GM10248 (cell line): ENCODE results near the gene ARSG.

Experiments used
- CTCF ChIA-PET: fragments of 300-600 bp; sonication (Branson Sonifier 250); formaldehyde crosslinking; extraction: SDS; loops from one replicate; lab custom pipeline; 2021; ENCODE audit warnings: antibody characterized with exemption; lab: Yijun Ruan, JAX
- POLR2A ChIA-PET: fragments of 350-650 bp; sonication (Branson Sonifier 250); formaldehyde crosslinking; extraction: SDS; loops from one replicate; lab custom pipeline; 2020; ENCODE audit warnings: antibody characterized with exemption; lab: Yijun Ruan, JAX
- DNase-seq: peaks from one replicate; pipeline ENCODE4 v3.0.0; 2012; ENCODE audit errors: extremely low spot score
- TF ChIP-seq, protein P1 (sequence below): IDR thresholded peaks from 2 replicates; pipeline ENCODE4 v1.5.1; 2012; ENCODE audit warnings: mild to moderate bottlenecking, low read depth; ENCODE audit errors: extremely low read depth, missing control alignments, control extremely low read depth

The ARSG gene

DNA sequence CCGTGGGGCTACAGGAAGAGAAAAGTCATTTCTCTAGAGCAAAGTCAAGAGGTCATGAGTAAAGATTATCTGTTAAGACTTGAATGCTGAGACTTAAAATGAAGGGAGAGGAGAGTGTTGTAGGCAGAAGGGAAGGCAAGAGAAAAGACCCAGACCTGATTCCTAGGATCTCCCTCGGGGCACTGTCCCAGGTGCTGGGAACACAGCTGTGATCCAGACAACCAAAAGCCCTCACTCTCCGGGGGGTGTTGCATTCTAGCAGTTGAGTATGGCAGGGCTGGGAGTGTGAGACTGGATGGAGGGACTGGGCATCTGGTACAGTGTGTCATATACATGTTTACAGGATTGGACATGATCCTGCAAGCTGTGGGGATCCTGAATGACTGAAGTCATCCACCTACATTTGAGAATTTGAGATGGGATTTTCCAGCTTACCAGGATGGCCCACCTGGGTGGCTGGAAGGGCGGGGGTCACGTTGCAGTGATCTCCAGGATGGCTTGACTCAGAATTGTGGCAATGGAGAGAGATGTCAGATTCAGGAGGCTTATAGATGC is 29.1 kb downstream of the ARSG start:
- CTCF ChIA-PET = interaction anchor here (1.0 to 1.7 kb wide), 4 partner anchors 9 to 116 kb away, joined by 3 to 5 read pairs (median 4); no protein-coding TSS in a partner anchor
- POLR2A ChIA-PET = no interaction called here
- no peak for DNase-seq
- TF ChIP-seq, protein P1, sequence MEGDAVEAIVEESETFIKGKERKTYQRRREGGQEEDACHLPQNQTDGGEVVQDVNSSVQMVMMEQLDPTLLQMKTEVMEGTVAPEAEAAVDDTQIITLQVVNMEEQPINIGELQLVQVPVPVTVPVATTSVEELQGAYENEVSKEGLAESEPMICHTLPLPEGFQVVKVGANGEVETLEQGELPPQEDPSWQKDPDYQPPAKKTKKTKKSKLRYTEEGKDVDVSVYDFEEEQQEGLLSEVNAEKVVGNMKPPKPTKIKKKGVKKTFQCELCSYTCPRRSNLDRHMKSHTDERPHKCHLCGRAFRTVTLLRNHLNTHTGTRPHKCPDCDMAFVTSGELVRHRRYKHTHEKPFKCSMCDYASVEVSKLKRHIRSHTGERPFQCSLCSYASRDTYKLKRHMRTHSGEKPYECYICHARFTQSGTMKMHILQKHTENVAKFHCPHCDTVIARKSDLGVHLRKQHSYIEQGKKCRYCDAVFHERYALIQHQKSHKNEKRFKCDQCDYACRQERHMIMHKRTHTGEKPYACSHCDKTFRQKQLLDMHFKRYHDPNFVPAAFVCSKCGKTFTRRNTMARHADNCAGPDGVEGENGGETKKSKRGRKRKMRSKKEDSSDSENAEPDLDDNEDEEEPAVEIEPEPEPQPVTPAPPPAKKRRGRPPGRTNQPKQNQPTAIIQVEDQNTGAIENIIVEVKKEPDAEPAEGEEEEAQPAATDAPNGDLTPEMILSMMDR = no peak

DNA sequence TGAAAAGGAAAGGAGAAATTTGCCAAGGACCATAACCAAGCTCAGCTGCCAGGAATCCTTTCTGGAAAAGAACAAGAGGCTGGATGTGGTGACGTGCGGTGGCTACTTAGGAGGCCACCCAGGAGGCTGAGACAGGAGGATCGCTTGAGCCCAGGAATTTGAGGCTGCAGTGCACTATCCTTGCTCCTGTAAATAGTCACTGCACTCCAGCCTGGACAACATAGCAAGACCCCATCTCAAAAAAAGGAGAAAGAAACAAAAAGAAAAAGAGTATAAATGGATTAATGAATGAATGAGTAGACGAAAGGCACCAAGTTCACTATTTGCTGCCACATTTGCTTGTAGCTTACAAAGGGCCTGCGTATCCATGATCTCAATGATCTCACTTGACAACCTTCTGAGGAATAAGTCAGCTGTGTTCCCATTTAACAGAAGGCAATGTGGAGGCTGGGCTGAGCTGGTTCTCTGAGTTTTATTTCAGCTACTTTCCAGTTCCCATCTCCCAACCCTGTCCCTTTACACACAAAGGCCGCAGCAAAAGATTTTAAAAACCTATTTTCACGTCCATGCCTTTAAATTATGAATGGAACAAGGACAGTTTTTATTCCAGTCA is 29.8 kb downstream of the ARSG start:
- ChIA-PET POLR2A (no interaction called here), CTCF (interaction anchor here (0.6 to 1.6 kb wide), 3 partner anchors 9 to 115 kb away, joined by 3 to 5 read pairs (median 4); no protein-coding TSS in a partner anchor)
- DNase-seq = no peak
- TF ChIP-seq, protein P1 = no peak

GRCh38 chr17:68321556-68321954 is 30.3 kb downstream of the ARSG start:
- ChIA-PET CTCF (interaction anchor here (1.6 kb wide), 1 partner anchor 11 kb away, joined by 4 read pairs; no protein-coding TSS in a partner anchor), POLR2A (no interaction called here)
- TF ChIP-seq, protein P1 = no peak
- DNase-seq = no peak

DNA sequence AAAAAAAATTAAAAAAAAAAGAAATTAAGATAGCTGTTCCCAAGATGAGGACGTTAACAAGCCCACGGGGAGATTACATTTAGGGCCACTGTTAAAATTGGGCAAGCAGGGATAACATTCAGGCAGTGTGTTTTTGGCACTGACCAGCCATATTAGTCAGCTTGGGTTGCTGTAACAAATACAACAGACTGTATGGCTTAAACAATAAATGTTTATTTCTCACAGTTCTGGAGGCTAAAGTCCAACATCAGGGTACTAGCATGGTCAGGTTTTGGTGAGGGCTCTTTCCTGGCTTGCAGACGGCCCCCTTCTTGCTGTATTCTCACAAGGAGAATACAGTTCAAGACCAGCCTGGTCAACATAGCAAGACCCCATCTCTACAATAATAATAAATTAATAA is 31.3 kb downstream of the ARSG start:
- POLR2A ChIA-PET = no interaction called here

DNA sequence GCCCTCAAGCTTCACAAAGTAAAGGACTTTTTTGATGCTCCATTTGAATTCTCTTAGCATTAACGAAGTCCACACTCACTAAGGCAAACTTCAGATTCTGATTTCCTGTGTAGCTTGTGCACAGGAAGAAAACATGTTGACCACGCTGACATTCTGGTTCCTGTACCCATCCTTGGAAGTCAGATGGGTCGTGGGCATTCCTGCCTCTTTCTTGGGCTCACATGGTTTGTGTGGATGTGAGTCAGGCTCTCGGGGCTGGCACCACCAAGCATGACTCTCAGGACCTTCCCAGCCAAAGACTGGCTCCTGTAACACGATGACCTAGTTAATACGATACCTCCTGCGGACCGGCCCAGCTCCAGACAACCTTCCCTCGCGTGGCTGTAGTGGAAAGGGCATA is 32.8 kb downstream of the ARSG start:
- TF ChIP-seq, protein P1 = no peak
- ChIA-PET POLR2A (no interaction called here), CTCF (interaction anchor here (1.1 kb wide), 1 partner anchor 10 kb away, joined by 3 read pairs; no protein-coding TSS in a partner anchor)
- DNase-seq = no peak

More for the DNA sequence above, 31.3 kb downstream of the ARSG start:
- TF ChIP-seq, protein P1 = no peak
- CTCF ChIA-PET = interaction anchor here (1.1 kb wide), 1 partner anchor 58 kb away, joined by 3 read pairs; no protein-coding TSS in a partner anchor
- DNase-seq = no peak

DNA sequence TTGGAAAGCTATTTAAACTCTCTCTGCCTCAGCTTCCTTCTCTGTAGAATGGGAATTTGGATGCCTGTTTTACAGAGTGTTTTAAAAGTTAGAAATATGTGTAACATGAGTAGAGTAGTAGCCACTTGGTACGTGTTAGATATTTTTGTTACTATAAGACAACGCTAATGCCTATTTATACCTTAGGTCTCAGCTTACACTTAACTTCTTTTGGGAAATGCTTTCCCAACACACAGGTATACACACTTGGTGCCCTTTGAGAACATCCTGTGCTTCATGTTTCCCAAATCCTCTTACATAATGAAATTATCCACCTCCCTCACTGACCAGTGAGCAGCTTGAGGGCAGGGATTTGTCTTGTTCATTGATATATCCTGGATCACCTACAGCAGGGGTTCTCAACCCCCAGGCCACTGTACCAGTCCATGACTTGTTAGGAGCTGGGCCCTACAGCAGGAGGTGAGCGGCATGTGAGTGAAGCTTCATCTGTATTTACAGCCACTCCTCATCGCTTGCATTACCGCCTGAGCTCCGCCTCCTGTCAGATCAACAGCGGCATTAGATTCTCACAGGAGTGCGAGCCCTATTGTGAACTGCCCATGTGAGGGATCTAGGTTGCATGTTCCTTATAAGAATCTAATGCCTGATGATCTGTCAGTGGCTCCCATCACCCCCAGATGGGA is 33.5 kb downstream of the ARSG start:
- TF ChIP-seq, protein P1 = no peak
- ChIA-PET POLR2A (no interaction called here), CTCF (interaction anchor here (0.8 to 1.1 kb wide), 2 partner anchors 11 to 35 kb away, joined by 3 read pairs; no protein-coding TSS in a partner anchor)
- DNase-seq = no peak
